HG03565 (cell line): ENCODE data around the gene TRAF5.
A peak's percentile ranks its signal among the peaks of the same experiment; 100 is the strongest.
"Not testable (repeated sequence)": the region's sequence is repeated elsewhere in the genome, so short reads cannot be mapped to it uniquely, and the experiment has no call there.

Experiments used
- ATAC-seq: cut with Tn5 transposase; IDR thresholded peaks from one replicate; pipeline ENCODE4 v1.9.1; 2021; ENCODE audit warnings: mild to moderate bottlenecking, moderate library complexity; ENCODE audit not compliant: unreplicated experiment

Gene TRAF5

DNA sequence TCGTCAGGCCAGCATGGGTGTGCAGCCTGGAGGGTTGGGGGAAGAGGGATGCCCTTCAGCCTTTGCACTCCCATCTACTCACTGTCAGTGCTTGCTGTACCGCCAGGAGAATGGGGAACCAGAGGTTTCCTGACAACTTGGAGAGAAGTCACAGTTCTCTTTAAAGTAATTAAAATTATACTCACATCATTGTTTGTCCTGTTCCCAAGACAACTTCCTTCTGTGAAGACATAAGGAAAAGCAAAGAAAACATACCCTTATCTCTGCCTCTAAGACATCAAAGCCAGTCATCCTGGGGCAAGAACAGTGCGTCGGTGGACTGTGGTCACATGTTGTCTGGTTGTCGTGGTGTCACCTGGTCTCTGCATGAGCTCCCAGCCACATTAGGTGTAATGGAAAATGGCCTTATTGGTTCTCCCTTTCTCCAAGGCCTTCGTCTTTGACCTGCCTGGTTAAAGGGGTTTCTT is 17.6 kb downstream of the TRAF5 start:
- ATAC-seq = no peak

DNA sequence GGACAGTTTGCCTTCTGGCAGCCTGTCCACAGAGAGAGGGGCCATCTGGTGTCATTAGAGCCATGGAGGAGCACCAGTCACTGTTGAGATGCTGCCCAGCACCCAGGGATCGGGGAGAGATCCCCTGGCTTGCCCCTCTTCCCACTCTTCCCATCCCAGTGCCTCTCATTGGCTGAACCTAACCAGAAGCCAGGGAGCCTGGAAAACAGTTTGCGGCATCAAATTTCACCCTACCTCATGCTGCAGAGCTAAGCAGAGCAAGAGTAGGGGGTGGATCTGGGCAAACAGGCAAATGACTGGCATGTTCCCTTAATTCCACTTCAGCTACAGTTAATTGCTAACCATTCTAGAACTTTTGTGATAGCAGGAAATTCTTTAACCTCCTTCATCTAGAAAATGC is 19.1 kb downstream of the TRAF5 start:
- no peak for ATAC-seq

DNA sequence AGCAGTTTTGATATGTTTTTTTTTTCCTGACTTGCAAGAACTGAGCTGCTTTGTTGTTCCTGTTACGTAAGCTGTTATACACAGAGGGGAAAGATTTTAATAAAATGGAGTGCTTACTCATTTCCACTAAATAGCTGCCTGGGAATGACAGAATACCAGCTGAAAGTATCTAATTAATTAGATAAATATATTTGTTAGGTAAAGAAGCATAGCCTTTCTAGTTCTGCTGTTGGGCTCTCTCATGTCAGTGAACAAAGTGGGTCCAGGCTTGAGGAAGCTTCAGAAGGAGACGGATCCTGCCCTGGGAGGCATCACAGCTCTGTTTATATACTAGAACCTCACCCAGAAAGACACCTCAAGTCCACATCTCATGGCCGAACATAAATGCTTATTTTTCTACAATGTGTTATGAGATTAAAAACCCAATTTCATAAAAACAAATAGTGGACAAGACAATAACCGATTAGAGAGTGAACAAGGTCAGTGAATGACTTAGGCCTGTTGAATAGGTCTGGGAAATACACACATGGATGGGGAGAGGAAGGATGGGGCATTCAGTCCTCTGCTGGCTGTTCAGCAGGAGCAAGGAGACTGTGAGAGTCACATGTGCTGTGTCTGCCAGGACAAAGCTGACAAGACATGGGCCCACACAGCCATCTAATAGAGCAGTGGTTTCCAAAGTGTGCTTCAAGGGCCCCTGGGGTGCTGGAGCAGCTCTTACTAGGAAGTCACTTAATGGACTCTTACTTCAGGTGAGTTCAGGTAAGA is 20.6 kb downstream of the TRAF5 start:
- ATAC-seq = no peak

DNA sequence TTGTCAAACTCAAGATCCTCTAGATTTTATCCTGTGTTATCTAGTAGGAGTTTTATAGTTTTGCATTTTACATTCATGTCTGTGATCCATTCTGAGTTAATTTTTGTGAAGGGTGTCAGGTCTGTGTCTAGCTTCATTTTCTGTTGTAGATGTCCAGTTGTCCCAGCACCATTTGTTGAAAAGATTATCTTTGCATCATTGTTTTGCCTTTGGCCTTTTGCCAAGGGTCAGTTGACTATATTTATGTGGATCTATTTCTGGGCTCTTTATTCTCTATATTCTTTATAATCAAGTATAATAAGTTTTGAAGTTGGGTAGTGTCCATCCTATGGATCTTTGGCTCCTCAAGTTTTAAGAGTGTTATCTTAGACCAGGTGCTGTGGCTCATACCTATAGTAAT is 21.9 kb downstream of the TRAF5 start:
- ATAC-seq = no peak

DNA sequence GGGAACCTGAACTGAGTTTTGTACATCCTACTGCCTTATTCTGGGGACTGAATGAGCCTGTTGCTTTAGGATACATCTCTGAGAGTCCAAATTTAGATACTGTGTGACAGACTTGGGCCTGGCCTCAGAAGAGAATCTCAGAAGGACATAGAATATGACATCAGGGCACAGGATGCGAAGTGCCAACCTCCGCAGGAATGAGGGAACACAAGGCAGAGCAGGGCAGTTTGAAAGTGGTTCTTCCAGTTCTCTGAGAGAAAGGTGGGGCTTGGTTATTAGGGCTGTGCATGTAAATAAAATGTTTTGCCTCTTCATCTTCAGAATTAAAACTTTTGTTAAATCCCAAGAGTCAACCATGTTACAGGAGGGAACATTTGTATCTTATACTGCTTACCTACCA is 23.1 kb downstream of the TRAF5 start:
- ATAC-seq = no peak

DNA sequence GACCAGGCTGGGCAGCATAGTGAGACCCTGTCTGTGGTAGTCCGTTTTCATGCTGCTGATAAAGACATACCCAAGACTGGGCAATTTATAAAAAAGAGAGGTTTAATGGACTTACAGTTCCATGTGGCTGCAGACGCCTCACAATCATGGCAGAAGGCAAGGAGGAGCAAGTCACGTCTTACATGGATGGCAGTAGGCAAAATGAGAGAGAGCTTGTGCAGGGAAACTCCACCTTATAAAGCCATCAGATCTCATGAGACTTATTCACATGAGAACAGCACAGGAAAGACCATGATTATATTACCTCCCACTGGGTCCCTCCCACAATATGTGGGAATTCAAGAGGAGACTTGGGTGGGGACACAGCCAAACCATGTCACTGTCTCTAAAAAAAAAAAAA is 25.4 kb downstream of the TRAF5 start:
- not testable (repeated sequence) for ATAC-seq

DNA sequence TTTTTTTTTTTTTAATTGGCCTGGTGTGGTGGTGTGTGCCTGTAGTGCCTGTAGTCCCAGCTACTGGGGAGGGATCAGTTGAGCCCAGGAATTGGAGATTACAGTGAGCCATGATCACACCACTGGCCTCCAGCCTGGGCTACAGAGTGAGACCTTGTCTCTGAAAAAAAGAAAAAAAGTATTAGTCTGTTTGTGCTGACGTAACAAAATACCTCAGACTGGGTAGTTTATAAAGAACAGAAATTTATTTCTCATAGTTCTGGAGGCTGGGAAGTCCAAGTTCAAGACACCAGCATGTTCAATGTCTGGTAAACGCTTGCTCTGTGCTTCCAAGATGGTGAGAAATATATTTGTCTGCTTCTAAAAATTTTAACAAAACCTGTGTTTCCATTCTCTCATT is 25.8 kb downstream of the TRAF5 start:
- ATAC-seq = no peak

DNA sequence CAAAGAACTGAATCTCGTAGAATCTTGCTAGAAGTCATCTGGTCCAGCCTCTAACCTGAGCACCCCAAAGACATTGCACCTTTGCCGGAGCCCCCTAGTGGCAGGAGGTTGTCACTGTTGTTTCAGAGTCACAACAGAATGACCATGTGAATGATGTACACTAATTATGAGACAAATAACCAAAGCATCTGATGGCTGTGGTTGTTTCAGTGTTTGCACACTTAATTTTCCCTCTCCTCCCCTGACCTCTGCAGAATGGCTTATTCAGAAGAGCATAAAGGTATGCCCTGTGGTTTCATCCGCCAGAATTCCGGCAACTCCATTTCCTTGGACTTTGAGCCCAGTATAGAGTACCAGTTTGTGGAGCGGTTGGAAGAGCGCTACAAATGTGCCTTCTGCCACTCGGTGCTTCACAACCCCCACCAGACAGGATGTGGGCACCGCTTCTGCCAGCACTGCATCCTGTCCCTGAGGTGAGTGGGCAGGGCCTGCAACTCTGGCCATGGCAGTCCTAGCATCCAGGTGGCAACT is 26.4 kb downstream of the TRAF5 start:
- ATAC-seq = peak; percentile 89

DNA sequence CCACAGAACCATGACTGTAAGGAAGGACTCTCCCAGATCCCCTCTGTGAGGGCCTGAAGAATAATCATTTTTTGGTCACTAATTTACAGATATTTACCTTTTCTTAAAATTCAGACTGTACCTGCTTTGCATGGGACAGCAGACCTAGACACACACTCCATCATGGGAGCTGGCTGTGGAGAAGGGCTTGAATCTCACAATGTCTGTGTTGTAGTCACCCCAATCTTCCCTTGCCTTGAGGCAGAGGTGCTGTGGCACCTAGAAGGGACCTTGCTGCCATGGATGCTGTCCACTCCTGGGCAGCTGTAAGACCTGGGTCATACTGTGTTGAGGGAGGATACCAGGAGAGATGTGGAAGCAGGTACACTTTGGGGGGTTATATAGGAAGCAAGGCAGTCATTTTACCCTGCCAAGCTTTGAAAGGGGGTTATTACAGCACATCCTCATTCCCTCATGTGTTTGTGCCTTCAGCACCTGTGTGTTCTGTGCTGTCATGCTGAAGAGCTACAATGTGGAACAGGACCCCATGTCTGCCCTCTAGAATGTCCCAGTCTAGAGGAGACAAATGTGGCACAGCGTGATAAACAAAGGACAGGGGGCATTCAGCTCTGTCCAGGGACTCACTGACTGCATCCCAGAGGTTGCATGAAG is 27.1 kb downstream of the TRAF5 start:
- ATAC-seq = no peak

DNA sequence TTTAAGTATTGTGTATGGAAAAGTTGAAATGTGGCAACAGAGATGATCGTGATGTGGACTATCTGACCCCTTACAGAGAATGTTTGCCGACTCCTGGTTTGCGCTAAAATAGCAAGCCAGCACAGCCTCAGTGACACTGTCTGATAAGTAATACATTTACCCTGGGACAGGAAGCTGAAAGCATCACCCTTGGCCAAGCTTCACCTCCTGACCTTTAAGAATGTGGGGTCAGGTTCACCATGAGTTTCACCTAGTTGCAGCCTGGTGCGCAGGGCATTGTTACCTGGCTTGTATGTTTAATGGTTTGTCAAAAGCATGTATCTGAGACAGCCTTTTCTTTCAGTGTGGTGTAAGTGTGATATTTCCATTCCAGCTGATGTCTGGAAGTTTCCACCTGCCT is 29.2 kb downstream of the TRAF5 start:
- ATAC-seq = no peak

DNA sequence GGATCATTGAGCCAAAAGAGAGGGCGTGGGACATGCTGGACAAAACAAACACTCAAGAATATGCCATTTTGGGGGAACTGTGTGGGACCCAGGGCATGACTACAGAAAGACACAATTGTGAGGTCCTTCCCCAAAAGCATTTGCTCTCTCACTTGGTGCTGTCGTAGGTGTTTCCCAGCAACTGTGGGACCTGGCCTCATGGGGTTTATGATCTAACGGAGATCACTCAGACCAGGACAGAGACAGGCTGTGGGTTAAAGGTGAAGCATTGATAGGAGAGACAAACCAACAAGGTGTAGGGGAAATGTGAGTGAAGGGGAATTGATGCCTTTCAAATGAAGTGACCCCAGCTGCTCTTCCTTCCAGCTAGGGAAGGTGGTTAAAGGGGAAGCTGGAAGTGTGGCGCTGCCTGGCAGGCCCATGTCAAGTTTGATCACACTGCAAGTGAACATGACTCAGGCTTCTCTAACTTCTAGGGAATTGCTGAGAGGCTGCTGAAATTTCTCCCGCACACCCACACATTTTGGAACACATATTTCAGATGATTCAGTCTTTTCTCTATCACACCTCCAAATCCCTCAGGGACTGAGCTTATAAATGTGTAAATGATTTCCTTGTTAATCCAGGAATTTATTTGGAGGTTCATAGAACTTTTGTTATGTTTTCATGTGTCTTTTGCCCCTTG is 30.2 kb downstream of the TRAF5 start:
- ATAC-seq = no peak

DNA sequence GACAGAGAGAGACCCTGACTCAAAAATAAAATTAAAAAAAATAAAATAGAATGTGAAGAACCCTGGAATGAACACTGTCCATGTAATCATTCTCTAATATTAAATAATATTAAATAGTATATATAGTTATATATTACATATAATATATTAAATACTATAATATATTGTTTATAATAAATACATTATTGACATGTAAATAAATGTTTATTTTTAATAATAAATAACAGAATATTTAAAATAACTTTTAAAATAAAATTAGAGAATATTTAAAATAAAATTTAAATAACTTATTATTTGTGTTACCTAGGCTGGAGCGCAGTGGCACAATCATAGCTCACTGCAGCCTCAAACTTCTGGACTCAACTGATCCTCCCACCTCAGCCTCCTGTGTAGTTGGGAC is 32.1 kb downstream of the TRAF5 start:
- no peak for ATAC-seq

DNA sequence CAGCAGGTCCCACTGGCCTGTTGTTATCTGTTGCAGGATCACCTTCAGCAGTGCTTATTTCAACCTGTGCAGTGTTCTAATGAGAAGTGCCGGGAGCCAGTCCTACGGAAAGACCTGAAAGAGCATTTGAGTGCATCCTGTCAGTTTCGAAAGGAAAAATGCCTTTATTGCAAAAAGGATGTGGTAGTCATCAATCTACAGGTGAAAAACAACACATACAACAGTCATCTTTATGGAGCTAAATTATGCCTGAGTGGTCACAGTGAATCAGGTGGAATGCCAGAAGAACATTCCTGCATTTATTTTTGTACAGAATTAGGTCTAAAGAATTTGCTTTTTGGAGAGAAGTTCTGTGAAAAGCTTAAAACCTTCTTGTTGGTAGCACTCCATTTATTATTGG is 33.2 kb downstream of the TRAF5 start:
- no peak for ATAC-seq

DNA sequence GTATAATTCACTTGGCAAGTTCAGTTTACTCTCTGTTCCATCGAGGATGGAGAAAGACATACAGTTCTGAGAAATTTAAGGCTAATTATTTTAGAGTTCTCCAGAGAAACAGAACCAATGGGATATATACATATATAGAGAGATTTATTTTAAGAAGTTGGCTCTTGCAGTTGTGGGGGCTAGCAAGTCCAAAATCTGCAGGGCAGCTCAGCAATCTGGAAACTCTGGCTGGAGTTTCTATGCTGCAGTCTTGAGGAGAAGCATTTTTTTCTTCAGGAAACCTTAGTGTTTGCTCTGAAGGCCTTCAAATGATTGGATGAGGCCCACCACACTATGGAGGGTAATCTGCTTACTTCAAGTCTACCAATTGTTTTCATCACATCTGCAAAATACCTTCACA is 34.6 kb downstream of the TRAF5 start:
- ATAC-seq = no peak

DNA sequence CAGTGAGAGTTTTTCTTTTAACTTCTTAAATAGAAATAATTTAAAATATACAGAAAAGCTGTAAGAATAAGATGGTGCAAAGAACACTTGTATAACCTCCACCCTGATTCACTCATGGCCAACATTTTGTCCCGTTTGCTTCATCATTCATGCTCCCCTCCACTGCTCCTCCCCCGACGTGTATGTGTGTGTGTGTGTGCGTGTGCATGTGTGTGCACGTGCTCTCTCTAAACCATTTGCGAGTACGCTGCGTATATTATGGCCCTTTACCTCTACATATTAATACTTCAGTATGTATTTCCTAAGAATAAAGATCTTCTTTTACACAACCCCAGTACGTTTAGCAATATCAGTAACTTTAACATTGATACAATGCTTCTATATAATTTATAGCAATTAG is 43.0 kb downstream of the TRAF5 start:
- ATAC-seq = no peak

DNA sequence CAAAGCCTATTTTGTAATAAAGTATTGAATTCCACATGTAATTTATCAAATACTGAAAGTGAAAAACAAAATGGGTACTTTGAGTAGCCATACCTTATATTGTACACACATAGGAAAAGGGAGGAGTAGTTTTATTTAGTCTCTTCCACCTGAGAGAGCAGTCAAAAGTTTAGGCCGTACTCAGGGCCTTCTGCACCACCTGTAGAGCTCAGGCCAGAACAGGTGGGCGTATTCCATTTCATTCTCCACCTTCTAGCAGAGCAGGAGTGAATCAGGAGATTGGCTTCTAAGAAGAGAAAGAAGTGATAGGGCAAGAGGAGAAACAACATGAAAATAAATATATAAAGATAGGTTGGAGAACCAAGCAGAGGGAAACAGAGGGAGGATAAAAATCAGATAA is 44.0 kb downstream of the TRAF5 start:
- ATAC-seq = no peak

DNA sequence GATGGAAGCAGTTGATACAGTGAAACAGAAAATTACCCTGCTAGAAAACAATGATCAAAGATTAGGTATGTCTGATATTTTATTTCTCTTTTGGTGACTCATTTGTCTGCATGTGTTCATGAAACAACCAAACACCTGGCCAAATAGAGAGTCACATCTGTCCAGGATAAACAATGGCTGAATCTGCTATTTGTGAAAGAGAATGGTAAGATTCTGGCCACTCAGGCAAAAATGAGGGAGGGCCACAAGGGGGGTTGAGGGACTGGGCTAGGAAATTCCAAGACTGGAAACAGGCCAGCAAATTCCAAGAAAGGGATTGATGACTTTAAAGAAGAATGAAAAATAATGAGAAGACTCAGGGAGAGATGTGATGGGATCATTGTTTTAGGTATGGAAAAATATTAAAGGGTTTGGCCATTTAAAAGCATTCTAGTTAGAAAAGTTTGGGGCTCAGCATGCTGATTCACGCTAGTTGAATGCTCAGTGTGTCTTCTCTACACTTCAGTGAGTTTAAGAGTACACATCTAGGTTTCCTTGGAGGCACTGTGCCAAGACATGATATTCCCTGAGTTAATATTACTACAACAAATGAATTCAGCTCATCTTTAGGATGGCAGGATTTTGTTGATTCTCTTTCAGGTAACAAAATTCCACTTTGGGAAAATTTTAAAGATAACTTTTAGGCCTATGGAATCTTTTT is 44.9 kb downstream of the TRAF5 start:
- no peak for ATAC-seq

DNA sequence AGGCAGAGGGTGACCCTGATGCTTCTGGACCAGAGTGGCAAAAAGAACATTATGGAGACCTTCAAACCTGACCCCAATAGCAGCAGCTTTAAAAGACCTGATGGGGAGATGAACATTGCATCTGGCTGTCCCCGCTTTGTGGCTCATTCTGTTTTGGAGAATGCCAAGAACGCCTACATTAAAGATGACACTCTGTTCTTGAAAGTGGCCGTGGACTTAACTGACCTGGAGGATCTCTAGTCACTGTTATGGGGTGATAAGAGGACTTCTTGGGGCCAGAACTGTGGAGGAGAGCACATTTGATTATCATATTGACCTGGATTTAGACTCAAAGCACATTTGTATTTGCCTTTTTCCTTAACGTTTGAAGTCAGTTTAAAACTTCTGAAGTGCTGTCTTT is 45.8 kb downstream of the TRAF5 start:
- no peak for ATAC-seq

DNA sequence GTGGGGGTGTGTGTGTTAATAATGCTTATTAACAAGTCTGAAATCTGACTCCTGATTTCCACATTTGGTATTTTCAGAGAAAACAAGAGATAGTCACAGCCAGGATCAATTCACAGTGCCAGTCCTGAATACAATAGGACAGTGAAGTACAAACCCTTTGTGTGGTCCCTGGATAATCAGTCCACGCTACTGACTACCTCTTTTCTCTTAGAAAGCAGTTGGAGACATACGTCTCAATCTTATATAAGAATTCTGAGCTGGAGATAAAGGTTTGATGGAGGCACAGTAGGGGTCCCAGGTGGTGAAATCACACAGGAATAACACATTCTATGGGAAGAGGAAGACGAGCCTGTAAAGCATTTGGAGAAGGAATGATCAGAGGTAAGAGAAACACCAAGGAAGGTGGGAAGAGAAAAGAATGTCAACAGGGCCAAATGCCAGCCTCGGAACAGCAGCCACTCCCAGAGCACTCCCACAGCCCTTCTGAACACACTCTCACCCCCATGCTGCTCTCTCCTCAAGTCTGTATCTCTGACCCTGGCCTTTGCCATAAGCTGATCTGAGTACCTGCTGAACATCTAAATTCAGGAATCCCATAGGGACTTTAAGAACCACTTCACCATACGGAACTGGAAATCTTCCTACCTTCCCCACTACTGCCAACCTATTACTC is 48.6 kb downstream of the TRAF5 start:
- ATAC-seq = no peak

DNA sequence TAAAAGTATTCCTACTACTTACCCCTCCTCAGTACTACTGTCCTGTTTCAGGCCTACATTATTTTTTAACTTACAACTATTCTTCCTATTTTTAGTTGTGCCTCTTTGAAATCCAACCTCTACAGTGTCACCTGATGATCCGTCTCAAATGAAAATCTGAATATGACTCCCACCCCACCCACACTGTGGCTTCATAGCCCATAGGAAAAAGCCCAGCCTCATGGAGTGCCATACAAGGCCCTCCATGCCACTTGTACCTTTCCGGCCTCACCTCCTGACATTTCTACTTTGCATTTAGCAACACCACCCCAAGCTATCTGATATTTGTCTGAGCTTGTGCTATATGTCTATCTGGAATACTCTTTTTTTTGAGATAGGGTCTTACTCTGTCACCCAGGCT is 49.3 kb downstream of the TRAF5 start:
- ATAC-seq = no peak
